Activated T-cell treated with anti-CD3 and anti-CD28 coated beads for 48 hours (primary cell): ENCODE data around the gene PAGR1.
A peak's percentile ranks its signal among the peaks of the same experiment; 100 is the strongest.
"Not testable (repeated sequence)": the region's sequence is repeated elsewhere in the genome, so short reads cannot be mapped to it uniquely, and the experiment has no call there.

ENCODE experiments used
- DNase-seq: peaks from one replicate; pipeline ENCODE4 v3.0.0-alpha.2; 2020; ENCODE audit warnings: low read depth

Gene PAGR1

DNA sequence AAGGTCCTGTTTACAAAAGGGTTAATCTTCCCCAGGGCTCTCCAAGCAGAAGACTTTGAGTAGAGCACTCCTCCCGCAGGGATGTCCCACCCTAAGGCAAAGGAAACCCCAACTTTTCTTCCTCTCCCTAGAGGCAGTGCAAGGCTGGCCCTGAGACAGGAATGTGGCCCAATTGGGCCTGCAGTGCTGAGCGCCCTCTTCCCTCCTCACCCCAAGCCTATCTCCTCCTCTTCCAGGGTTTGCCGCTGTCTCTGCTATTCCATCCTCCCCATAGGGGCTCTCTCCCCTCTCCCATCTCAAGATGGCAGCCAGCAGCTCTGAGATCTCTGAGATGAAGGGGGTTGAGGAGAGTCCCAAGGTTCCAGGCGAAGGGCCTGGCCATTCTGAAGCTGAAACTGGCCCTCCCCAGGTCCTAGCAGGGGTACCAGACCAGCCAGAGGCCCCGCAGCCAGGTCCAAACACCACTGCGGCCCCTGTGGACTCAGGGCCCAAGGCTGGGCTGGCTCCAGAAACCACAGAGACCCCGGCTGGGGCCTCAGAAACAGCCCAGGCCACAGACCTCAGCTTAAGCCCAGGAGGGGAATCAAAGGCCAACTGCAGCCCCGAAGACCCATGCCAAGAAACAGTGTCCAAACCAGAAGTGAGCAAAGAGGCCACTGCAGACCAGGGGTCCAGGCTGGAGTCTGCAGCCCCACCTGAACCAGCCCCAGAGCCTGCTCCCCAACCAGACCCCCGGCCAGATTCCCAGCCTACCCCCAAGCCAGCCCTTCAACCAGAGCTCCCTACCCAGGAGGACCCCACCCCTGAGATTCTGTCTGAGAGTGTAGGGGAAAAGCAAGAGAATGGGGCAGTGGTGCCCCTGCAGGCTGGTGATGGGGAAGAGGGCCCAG, 3.0 kb upstream of the PAGR1 start:
- no peak for DNase-seq

- DNase-seq: no peak
Observed at GRCh38 chr16:29813644-29814562, 2.0 kb upstream of the PAGR1 start.

DNA sequence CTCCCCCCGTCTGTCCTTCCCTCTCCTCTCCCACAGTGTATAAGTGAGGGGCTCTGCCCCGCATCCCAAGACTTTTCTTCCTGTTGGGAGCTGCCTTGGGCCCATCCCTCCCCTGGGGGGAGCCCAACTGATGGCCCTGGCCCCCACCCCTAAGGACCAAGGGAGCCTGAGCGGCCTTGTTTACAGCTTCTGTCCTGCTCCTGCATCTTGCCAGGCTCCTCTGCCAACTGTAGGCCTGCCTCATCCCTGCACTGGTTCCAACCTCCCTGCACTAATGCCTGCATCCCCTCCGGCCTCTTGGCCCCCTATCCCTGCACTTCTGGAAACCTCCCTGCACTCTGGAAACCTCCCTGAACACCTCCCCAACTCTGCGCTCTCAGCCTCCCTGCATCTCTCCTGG, 1.4 kb upstream of the PAGR1 start:
- DNase-seq: no peak

DNA sequence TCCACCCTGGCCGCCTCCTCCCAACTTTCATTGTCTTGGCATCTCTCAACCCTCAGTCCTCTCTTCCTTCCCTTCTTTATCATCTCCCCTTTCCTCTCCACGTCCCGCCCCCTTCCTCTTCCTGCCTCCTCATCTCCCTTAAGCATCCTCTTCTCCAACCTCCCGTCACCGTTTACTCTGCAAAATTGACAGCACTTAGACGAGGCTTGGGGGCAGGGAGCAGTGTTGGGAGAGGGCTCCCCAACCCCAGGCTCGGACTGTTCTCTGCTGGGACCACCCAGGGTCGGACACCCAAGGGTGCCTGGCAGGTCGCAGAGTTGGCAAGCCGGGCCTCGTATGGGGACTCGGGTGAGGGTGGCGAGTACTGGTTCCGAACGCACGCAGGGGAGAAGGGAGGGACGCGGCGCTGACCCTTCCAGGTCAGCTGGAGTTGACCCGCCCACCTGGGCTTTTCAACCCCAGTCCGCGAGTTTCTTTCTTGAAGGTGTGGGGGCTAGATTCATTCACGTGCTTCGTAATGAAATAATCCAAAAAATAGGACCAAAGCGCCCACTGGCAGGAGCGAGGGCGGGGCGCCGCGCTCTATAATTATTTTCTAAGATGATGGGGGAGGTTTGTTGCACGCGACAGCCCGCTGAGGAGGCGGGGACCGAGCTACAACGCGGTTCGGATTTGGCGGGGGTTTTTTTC, 775 bp upstream of the PAGR1 start:
- no peak for DNase-seq

DNA sequence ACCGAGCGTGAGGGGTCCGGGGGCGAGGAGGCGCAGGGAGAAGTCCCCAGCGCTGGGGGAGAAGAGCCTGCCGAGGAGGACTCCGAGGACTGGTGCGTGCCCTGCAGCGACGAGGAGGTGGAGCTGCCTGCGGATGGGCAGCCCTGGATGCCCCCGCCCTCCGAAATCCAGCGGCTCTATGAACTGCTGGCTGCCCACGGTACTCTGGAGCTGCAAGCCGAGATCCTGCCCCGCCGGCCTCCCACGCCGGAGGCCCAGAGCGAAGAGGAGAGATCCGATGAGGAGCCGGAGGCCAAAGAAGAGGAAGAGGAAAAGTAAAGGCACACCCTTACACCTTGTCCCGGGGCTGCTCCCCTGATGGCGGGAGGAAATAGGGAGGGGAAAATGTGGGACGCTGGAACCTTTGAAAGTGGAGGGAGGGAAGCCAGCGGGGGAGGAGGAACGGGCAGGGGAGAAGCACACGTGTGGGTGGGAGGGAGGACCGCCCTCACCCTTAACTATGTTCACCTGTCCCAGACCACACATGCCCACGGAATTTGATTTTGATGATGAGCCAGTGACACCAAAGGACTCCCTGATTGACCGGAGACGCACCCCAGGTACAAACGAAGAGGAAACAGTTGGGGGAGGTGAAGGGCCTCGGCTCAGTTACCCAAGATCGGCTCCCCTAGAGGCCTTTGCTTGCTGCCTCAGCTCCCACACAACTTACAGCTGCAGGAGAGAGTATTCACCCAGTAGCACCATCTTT, 916 bp downstream of the PAGR1 start:
- peak; percentile 74 for DNase-seq

GRCh38 chr16:29818082-29818481, 2.1 kb downstream of the PAGR1 start:
- DNase-seq: no peak

DNA sequence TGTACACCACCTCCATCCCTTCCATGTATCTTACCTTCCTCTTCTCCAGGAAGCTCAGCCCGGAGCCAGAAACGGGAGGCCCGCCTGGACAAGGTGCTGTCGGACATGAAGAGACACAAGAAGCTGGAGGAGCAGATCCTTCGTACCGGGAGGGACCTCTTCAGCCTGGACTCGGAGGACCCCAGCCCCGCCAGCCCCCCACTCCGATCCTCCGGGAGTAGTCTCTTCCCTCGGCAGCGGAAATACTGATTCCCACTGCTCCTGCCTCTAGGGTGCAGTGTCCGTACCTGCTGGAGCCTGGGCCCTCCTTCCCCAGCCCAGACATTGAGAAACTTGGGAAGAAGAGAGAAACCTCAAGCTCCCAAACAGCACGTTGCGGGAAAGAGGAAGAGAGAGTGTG, 3.6 kb downstream of the PAGR1 start:
- DNase-seq: no peak

DNA sequence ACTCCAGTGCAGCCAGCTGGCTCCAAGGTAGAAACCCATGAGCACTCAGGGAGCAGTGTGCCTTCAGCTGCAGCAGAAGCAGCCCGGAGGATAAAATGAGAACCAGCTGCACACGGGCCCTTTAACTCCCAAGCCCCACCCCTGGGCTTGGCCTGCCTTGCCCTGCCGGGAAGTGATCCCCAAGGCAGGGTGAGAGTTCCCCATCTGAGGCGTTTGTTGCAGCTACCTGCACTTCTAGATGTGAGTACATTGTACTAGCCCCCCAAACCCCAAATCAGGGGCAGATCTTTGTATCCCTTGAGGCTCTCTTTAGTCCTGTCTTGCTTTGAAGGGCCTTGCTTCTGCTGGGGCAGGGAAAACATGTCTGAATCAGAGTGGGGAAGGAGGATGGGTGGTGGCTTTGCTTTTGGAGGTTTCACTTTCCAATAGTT, 4.3 kb downstream of the PAGR1 start, which contains the start of gene MVP:
TSS of gene MVP (plus strand) at position 192 of the 431 bp plus-strand sequence. CDS start 10,088 bp downstream, outside the sequence.
- peak; percentile 53 for DNase-seq

DNA sequence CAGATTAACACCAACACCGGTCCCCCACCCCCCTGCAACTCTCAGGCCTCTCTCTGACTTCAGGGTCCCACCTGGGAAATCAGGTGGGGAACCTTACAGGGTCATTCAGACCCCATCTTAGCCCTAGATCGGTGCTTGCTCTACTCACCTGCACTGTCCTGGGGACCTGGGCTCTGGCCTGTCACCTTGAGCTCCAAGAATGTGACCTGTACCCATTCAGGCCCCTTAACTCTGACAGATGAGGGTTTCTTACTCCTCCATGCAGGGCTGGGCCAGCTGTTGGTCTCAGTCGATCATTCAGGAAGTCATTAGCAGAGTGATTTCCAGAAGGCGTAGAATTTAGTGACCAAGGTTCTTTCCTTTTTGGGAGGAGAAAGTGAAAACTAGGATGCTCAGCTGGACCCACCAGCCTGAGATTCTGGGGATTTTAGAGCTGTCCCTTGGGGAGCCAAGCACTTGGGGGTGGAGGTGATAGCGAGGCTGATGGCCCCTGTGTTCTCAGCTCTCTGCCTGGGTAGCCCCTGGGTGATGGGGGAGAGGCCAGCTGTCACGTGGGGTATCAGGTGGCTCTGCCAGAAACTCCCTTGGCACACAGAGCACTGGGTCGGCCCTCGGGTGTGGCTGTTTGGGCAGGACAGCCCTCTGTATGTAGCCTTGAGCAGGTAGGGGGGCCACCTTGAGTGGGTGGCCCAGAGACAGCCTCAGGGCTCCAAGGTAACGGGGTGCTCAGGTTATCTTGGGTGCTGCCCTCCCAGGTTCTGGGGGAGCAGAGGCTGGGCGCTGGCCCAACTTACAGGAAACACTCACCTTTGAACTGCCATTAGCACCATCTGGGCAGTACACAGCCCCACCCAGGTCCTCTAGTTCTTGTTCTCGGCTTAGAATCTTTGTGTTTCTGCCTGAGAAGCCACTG, 5.0 kb downstream of the PAGR1 start:
- no peak for DNase-seq

- no peak for DNase-seq
Observed at GRCh38 chr16:29821643-29822115, 5.7 kb downstream of the PAGR1 start.

- DNase-seq: no peak
Observed at GRCh38 chr16:29824589-29825144, 8.7 kb downstream of the PAGR1 start.

GRCh38 chr16:29825145-29826044, 9.4 kb downstream of the PAGR1 start:
- DNase-seq: no peak

DNA sequence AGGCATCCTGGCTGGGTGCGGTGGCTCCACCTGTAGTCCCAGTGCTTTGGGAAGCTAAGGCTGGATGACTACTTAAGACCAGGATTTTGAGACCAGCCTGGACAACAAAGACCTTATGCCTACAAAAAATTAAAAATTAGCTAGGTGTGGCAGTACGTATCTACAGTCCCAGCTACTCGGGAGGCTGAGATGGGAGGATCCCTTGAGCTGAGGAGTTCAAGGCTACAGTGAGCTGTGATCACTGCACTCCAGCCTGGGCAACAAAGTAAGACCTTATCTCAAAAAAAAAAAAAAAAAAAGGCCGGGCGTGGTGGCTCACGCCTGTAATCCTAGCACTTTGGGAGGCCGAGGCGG, 10.4 kb downstream of the PAGR1 start:
- no peak for DNase-seq

DNA sequence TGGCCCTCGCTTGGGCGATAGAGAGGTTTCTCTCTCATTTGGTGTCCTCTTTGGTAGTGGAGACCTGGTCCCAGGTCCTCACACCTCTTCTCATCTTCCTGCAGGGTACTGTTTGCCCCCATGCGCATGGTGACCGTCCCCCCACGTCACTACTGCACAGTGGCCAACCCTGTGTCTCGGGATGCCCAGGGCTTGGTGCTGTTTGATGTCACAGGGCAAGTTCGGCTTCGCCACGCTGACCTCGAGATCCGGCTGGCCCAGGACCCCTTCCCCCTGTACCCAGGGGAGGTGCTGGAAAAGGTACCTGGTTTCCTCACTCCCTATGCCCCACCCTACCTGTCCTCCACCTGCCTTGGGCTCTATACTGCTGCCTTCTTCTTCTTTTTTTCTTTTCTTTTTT, 14.8 kb downstream of the PAGR1 start:
- no peak for DNase-seq

- no peak for DNase-seq
Observed at GRCh38 chr16:29831490-29831889, 15.5 kb downstream of the PAGR1 start.

- DNase-seq: not testable (repeated sequence)
Observed at GRCh38 chr16:29833219-29833618, 17.3 kb downstream of the PAGR1 start.

GRCh38 chr16:29834079-29834478, 18.1 kb downstream of the PAGR1 start:
- DNase-seq: no peak

- DNase-seq: no peak
Observed at GRCh38 chr16:29835926-29836325, 20.0 kb downstream of the PAGR1 start.

GRCh38 chr16:29836623-29837022, 20.7 kb downstream of the PAGR1 start:
- DNase-seq: no peak
